GM10847 (cell line): Measurements from ENCODE around the gene CYP1A1.

Experiments
- POLR2A ChIP-seq: IDR thresholded peaks from 2 replicates; pipeline ENCODE4 v1.6.1; 2011; ENCODE audit not compliant: insufficient read length; ENCODE audit errors: extremely low read depth

Gene CYP1A1

GRCh38 chr15:74725225-74725774, at the start of gene CYP1A1:
Gene CYP1A1 (minus strand): TSS chr15:74725528. CDS start chr15:74723097, 2,431 bp downstream.
- TF ChIP-seq POLR2A, result no peak

GRCh38 chr15:74773731-74774252, 48.5 kb upstream of the CYP1A1 start:
- TF ChIP-seq POLR2A, result no peak

- no peak for TF ChIP-seq POLR2A
Measured at GRCh38 chr15:74773329-74773728, 48.0 kb upstream of the CYP1A1 start.

- TF ChIP-seq POLR2A, result no peak
Measured at GRCh38 chr15:74770211-74770903, 45.0 kb upstream of the CYP1A1 start.

DNA sequence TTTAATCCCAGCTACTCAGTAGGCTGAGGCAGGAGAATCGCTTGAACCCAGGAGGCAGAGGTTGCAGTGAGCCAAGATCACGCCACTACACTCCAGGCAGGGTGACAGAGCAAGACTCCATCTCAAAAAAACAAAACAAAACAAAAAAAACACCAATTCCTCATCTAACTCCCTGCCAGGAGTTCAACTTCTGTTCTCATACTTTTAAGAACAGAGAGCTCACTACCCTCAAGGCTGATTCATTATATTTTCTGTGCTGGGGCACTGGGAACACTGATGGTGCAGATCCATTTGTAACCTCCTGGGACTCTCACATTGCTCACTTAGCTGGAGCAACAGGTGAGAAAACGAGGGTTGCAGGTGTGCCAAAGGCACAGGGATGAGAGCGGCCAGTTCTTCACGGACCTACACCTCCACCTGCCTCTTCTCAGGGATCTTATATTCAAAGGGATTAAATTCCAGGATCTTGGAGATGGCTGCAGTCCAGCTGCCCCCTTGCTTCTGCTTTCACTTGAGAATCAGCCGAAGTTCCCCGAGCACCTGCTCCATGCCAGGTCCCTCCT, 44.2 kb upstream of the CYP1A1 start:
- no peak for TF ChIP-seq POLR2A

DNA sequence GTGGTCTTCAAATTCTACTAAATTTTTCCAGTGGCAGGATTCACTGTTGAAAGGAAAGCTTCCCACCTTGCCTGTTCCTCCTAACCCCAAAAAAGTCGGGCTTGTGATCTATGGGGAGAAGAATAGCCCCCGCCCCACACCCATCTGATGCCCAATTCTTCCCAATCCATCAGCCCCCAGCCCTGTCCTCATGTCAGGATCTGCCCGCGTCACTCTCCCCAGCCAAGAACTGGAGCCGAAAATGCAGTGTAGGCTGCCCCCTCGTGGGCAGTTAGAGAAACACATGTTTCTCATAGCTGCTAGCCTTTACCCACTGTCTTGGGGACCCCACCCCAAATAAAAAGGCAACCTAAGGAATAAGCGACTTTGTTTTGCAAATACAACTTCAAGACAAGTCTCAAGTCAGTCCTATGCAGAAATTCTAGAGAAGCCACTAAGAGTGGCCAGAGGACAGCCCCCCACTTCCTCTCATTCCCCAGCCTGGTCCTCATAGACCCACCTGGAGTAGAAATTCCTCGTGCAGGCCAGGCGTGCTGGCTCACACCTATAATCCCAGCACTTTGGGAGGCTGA, 43.5 kb upstream of the CYP1A1 start:
- no peak for TF ChIP-seq POLR2A

- no peak for TF ChIP-seq POLR2A
Measured at GRCh38 chr15:74768099-74768770, 42.9 kb upstream of the CYP1A1 start.

GRCh38 chr15:74767167-74768098, 42.1 kb upstream of the CYP1A1 start:
- no peak for TF ChIP-seq POLR2A

GRCh38 chr15:74763416-74763815, 38.1 kb upstream of the CYP1A1 start:
- no peak for TF ChIP-seq POLR2A

GRCh38 chr15:74762791-74763150, 37.4 kb upstream of the CYP1A1 start:
- TF ChIP-seq POLR2A, result no peak

DNA sequence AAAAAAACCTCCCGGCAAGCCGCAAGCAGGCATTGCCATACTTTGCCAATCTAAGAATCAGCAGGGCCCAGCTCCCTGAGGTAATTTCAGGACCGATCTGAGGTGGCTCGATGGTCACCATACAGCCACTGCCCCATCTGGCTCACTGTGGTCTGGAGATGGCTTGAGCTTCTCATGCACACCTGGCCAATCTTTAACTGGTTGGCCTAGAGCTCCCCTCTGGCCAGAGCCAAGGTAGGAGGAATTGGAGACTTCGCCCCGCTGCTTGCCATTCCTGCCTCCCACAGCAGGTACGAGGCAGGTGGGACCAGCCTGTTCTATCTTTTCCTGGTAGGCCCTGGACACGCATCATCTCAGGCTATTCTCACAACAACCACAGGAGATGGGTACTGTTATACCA, 33.4 kb upstream of the CYP1A1 start:
- TF ChIP-seq POLR2A, result no peak

- no peak for TF ChIP-seq POLR2A
Measured at GRCh38 chr15:74754593-74755215, 29.4 kb upstream of the CYP1A1 start.

GRCh38 chr15:74752531-74752930, 27.2 kb upstream of the CYP1A1 start:
- TF ChIP-seq POLR2A, result no peak

DNA sequence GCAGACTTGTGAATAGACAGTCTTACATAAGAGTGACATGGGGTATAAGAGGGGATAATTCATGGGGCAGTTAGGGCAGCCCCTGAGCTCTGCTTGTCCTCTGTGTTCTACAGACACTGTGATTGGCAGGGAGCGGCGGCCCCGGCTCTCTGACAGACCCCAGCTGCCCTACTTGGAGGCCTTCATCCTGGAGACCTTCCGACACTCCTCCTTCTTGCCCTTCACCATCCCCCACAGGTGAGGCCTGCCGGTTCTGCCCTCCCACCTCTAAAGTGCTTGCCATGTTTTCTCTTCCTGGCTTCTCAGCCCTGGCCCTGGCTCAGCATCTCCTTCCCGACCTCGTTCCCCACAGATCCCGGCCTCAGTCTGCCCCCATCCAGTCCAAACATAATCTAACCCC, 26.7 kb upstream of the CYP1A1 start:
- no peak for TF ChIP-seq POLR2A
